Activated gamma-delta T cell (primary cell): Measurements from ENCODE around the gene AOAH.

ENCODE experiments used
- DNase-seq: peaks from one replicate; lab custom pipeline; 2025; lab: John Stamatoyannopoulos, UW

The AOAH gene

GRCh38 chr7:36549029-36549428, 175.3 kb downstream of the AOAH start:
- DNase-seq = no peak

GRCh38 chr7:36547416-36547815, 176.9 kb downstream of the AOAH start:
- DNase-seq = no peak

- no peak for DNase-seq
These were observed 178.0 kb downstream of the AOAH start for GRCh38 chr7:36546331-36546730.

- no peak for DNase-seq
These were observed 179.0 kb downstream of the AOAH start for GRCh38 chr7:36545291-36545690.

GRCh38 chr7:36538126-36538525, 186.2 kb downstream of the AOAH start:
- DNase-seq = no peak

GRCh38 chr7:36535866-36536664, 188.2 kb downstream of the AOAH start:
- no peak for DNase-seq

GRCh38 chr7:36533717-36534116, 190.6 kb downstream of the AOAH start:
- no peak for DNase-seq

GRCh38 chr7:36532981-36533499, 191.3 kb downstream of the AOAH start:
- no peak for DNase-seq

- no peak for DNase-seq
These were observed 192.3 kb downstream of the AOAH start for GRCh38 chr7:36531951-36532350.

- DNase-seq = no peak
These were observed 193.8 kb downstream of the AOAH start for GRCh38 chr7:36530456-36530855.

- no peak for DNase-seq
These were observed 196.8 kb downstream of the AOAH start for GRCh38 chr7:36527549-36527913.

- DNase-seq = no peak
These were observed 197.3 kb downstream of the AOAH start for GRCh38 chr7:36526863-36527548.

GRCh38 chr7:36523371-36524101, 200.8 kb downstream of the AOAH start:
- DNase-seq = no peak

- DNase-seq = no peak
These were observed 201.8 kb downstream of the AOAH start for GRCh38 chr7:36522453-36523007.

- DNase-seq = no peak
These were observed 202.4 kb downstream of the AOAH start for GRCh38 chr7:36521911-36522310.

GRCh38 chr7:36521133-36521532, 203.2 kb downstream of the AOAH start:
- DNase-seq = no peak

GRCh38 chr7:36515847-36516246, 208.4 kb downstream of the AOAH start:
- no peak for DNase-seq

GRCh38 chr7:36514289-36515243, 209.7 kb downstream of the AOAH start:
- DNase-seq = no peak

GRCh38 chr7:36513393-36513792, 210.9 kb downstream of the AOAH start:
- DNase-seq = no peak

GRCh38 chr7:36512616-36513015, 211.7 kb downstream of the AOAH start:
- no peak for DNase-seq

- DNase-seq = no peak
These were observed 214.3 kb downstream of the AOAH start for GRCh38 chr7:36509962-36510361.
